Keratinocyte (primary cell): ENCODE data around the gene AIG1. TPM values are rescaled to one million over a fixed set of nuclear protein-coding genes. Genes with fewer than 3 reads are reported as not detected.

Source experiments
- DNase-seq: peaks from one replicate; pipeline ENCODE4 v3.0.0-alpha.2; 2011; ENCODE audit warnings: low read depth, missing footprints, low spot score
- FAIRE-seq: peaks from 2 replicates; lab custom pipeline; 2011; peaks lifted over from hg19 to GRCh38; lab: Jason Lieb, UNC
- H2AFZ ChIP-seq: 2 replicates; pipeline ENCODE4 v1.6.0; 2012; ENCODE audit warnings: low read length, control low read depth, inconsistent platforms; ENCODE audit not compliant: control insufficient read depth
- H3K27ac ChIP-seq: 2 replicates; pipeline ENCODE4 v1.5.1; 2011; ENCODE audit warnings: low read length; ENCODE audit not compliant: control insufficient read depth, insufficient read depth
- H3K27me3 ChIP-seq: 3 replicates; pipeline ENCODE4 v1.6.0; 2011; ENCODE audit warnings: low read length; ENCODE audit not compliant: control insufficient read depth, insufficient read depth; ENCODE audit errors: extremely low read depth
- H3K36me3 ChIP-seq, 2 experiments: 2 replicates in 1 of 2; 3 replicates in 1 of 2; pipeline ENCODE4 v1.5.1; 2011; ENCODE audit warnings: low read length in 2 of 2, mild to moderate bottlenecking in 1 of 2; ENCODE audit not compliant: control insufficient read depth in 2 of 2, insufficient read depth in 2 of 2; ENCODE audit errors: extremely low read depth in 1 of 2
- H3K4me1 ChIP-seq: 3 replicates; pipeline ENCODE4 v1.5.1; 2011; ENCODE audit warnings: low read length; ENCODE audit not compliant: control insufficient read depth, insufficient read depth; ENCODE audit errors: extremely low read depth
- H3K4me2 ChIP-seq: 3 replicates; pipeline ENCODE4 v1.6.0; 2011; ENCODE audit warnings: low read depth, low read length; ENCODE audit not compliant: control insufficient read depth, insufficient read depth; ENCODE audit errors: extremely low read depth
- H3K4me3 ChIP-seq, 3 experiments: fragments of 200-600 bp in 1 of 3; sonication (generic) in 1 of 3; 2 replicates in 2 of 3; 3 replicates in 1 of 3; pipeline ENCODE4 v1.5.1; 2011 to 2016; ENCODE audit warnings: low read length in 3 of 3, mild to moderate bottlenecking in 3 of 3, control low read depth in 2 of 3, inconsistent platforms in 1 of 3, low read depth in 1 of 3, mixed read lengths in 1 of 3, mixed run types in 1 of 3, moderate library complexity in 1 of 3; ENCODE audit not compliant: control insufficient read depth in 2 of 3, insufficient read depth in 2 of 3; ENCODE audit errors: extremely low read depth in 1 of 3
- H3K79me2 ChIP-seq: 2 replicates; pipeline ENCODE4 v1.6.0; 2012; ENCODE audit warnings: low read length; ENCODE audit not compliant: control insufficient read depth, insufficient read depth
- H3K9ac ChIP-seq: 3 replicates; pipeline ENCODE4 v1.6.0; 2011; ENCODE audit warnings: low read length; ENCODE audit not compliant: control insufficient read depth, insufficient read depth; ENCODE audit errors: extremely low read depth
- H3K9me1 ChIP-seq: 3 replicates; pipeline ENCODE4 v1.6.0; 2011; ENCODE audit warnings: low read length; ENCODE audit not compliant: control insufficient read depth, insufficient read depth; ENCODE audit errors: extremely low read depth
- H3K9me3 ChIP-seq: 2 replicates; pipeline ENCODE4 v1.5.1; 2012; ENCODE audit warnings: low read depth, low read length; ENCODE audit not compliant: control insufficient read depth
- H4K20me1 ChIP-seq: 3 replicates; pipeline ENCODE4 v1.6.0; 2011; ENCODE audit warnings: low read length; ENCODE audit not compliant: control insufficient read depth, insufficient read depth; ENCODE audit errors: extremely low read depth
- CTCF ChIP-seq, 3 experiments: IDR thresholded peaks in 1 of 3; conservative IDR thresholded peaks in 1 of 3; optimal IDR thresholded peaks in 1 of 3; 2 replicates in 2 of 3; 3 replicates in 1 of 3; pipeline versions ENCODE3 to v1.5.1; 2011; ENCODE audit warnings: low read length in 3 of 3, mild to moderate bottlenecking in 3 of 3, moderate library complexity in 2 of 3, control low read depth in 1 of 3, inconsistent platforms in 1 of 3; ENCODE audit not compliant: insufficient read depth in 2 of 3; ENCODE audit errors: extremely low read depth in 1 of 3
- EZH2 ChIP-seq: IDR thresholded peaks from one replicate; pipeline ENCODE4 v1.6.1; 2012; ENCODE audit warnings: inconsistent platforms, mild to moderate bottlenecking, low read length, moderate library complexity
- dilution Hi-C: fragments of 300-500 bp; cut with MboI; formaldehyde crosslinking; loops from one replicate; pipeline ENCODE4 v1.7.0; 2020; ENCODE audit warnings: low sequenced_read_pairs; ENCODE audit not compliant: extremely low pct_ligation_motif_present
- polyA plus RNA-seq, 5 experiments: library from polyadenylated mRNA; depleted of rRNA in 3 of 5; stranded (reverse) in 3 of 5; stranded (forward) in 1 of 5; unstranded in 1 of 5; fragments of >200 nt; gene quantifications; 1 replicate in 1 of 5; 2 replicates in 3 of 5; 3 replicates in 1 of 5; pipeline versions ENCODE4 v1.2.1 to v1.2.3, GENCODE V29; 2011 to 2012; ENCODE audit warnings: missing spikeins in 2 of 5, low read depth in 1 of 5, low replicate concordance in 1 of 5

AIG1 gene
- polyA plus RNA-seq, 1 donor (not counting 4 experiments of a cell fraction or from before 2014, with no cell fraction given) = 77.1 TPM

GRCh38 chr6:143298071-143298470, 237.4 kb downstream of the AIG1 start:
- Histone ChIP-seq H3K9me3 (no peaks in the 10 kb centered on the region), H2AFZ (no peak overlapping the region), H3K9me1 (no peaks in the 10 kb centered on the region), H3K27me3 (no peaks in the 10 kb centered on the region), H3K4me3 (no peak overlapping the region), H3K4me1 (no peaks in the 10 kb centered on the region), H4K20me1 (no peaks in the 10 kb centered on the region), H3K36me3 (no peaks in the 10 kb centered on the region), H3K79me2 (no peaks in the 10 kb centered on the region), H3K27ac (no peak overlapping the region), H3K4me2 (no peak overlapping the region), H3K9ac (no peak overlapping the region)
- DNase-seq = no peak
- TF ChIP-seq EZH2 (no peak), CTCF (optimal IDR thresholded peaks at IDR 0.05 in 1 of 3, IDR thresholded peaks at IDR 0.05 in 1 of 3, conservative IDR thresholded peaks at IDR 0.05 in 1 of 3; ENCODE audit: extremely low read depth in 1 of 3, insufficient read depth in 2 of 3, low read length in 3 of 3) (no peak)
- dilution Hi-C loops = no loop called here
- no peak for FAIRE-seq

- Histone ChIP-seq H3K27ac (no peak overlapping the region), H3K4me1 (no peaks in the 10 kb centered on the region), H3K9me1 (no peaks in the 10 kb centered on the region), H2AFZ (no peak overlapping the region), H3K9me3 (no peaks in the 10 kb centered on the region), H3K36me3 (no peaks in the 10 kb centered on the region), H3K27me3 (no peaks in the 10 kb centered on the region), H4K20me1 (no peaks in the 10 kb centered on the region), H3K79me2 (no peaks in the 10 kb centered on the region), H3K4me3 (no peak overlapping the region), H3K9ac (no peak overlapping the region), H3K4me2 (no peak overlapping the region)
- DNase-seq (no peak), FAIRE-seq (no peak)
- TF ChIP-seq EZH2 = no peak
- no peak for TF ChIP-seq CTCF (optimal IDR thresholded peaks at IDR 0.05 in 1 of 3, IDR thresholded peaks at IDR 0.05 in 1 of 3, conservative IDR thresholded peaks at IDR 0.05 in 1 of 3; ENCODE audit: extremely low read depth in 1 of 3, insufficient read depth in 2 of 3, low read length in 3 of 3)
- dilution Hi-C loops = no loop called here
Observed at GRCh38 chr6:143299253-143300166, 238.8 kb downstream of the AIG1 start.
